ENCODE measurements around the gene PRKACA. TPM values are rescaled to one million over a fixed set of nuclear protein-coding genes. Genes with fewer than 3 reads are reported as not detected.

PRKACA gene
- total and polyA plus RNA-seq, 8 donors: 25.3 to 42.9 (median 30.3) TPM

DNA sequence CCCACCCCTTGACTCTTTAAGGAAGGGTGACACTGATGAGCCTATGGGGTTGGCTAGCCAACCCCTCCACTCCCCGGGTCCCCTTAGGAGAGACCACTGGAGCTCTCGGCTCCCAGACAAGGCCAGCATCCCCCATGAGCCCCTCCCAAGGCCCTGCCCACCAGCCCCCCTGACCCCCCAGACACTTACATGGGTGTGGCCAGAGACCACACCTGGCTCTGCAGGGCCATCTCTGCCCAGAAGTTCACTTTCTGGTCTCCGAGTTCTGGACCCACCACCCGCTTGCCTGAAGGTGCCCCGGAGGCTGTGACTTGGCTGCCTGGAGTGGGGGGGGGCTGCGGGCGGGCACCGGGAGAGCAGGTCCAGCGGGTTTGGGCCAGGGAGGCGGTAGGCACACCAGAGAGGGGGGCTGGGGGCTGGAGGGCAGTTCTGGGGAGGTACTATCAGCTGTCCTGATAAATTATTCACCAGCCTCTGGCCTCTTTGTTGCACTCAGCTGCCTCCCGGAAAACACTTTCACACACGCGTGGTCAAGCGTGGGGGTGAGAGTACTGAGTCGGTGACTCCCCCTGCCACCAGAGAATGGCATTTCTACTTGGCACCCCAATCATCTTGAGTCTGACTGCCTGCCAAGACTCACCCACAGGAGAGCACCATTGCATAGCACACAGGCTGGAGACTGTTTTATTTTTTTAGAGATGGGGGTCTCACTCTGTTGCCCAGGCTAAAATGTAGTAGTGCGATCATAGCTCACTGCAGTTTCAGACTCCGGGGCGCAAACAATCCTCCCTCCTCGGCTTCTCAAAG lies 55.6 kb downstream of the PRKACA start, which contains the start of gene PALM3:
Gene PALM3, minus strand, starts transcription at position 326 of the 807 bp plus-strand sequence. Its CDS starts 96 bp downstream, at position 230.
- H3K4me1 ChIP-seq: peaks cover 0 to 22% (median 15%) of the 10 kb centered on the region in 3 donors
- peak; percentile 85 to 96 (median 92) for DNase-seq
- H3K36me3 ChIP-seq: no peaks in the 10 kb centered on the region
- H3K27me3 ChIP-seq: no peaks in the 10 kb centered on the region
- intact Hi-C loops (cut with DNase I): no loop called here
- WGBS, 2 donors: 15 to 21% methylated on average over 19 of the region's 19 CpGs
- H3K27ac ChIP-seq: peak within 1 kb of the TSS; percentile 51 to 89 (median 82)
- peak; percentile 89 to 97 (median 94) for ATAC-seq
- TF ChIP-seq, protein P1, sequence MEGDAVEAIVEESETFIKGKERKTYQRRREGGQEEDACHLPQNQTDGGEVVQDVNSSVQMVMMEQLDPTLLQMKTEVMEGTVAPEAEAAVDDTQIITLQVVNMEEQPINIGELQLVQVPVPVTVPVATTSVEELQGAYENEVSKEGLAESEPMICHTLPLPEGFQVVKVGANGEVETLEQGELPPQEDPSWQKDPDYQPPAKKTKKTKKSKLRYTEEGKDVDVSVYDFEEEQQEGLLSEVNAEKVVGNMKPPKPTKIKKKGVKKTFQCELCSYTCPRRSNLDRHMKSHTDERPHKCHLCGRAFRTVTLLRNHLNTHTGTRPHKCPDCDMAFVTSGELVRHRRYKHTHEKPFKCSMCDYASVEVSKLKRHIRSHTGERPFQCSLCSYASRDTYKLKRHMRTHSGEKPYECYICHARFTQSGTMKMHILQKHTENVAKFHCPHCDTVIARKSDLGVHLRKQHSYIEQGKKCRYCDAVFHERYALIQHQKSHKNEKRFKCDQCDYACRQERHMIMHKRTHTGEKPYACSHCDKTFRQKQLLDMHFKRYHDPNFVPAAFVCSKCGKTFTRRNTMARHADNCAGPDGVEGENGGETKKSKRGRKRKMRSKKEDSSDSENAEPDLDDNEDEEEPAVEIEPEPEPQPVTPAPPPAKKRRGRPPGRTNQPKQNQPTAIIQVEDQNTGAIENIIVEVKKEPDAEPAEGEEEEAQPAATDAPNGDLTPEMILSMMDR (IDR thresholded peaks at IDR 0.05): no peak
- peak within 1 kb of the TSS; percentile 23 to 51 (median 32) for H3K4me3 ChIP-seq
- H3K9me3 ChIP-seq: no peaks in the 10 kb centered on the region
- FAIRE-seq: no peak

- no peak for FAIRE-seq
- Histone ChIP-seq H3K4me1 (peaks cover 0 to 22% (median 15%) of the 10 kb centered on the region in 3 donors), H3K27me3 (no peaks in the 10 kb centered on the region)
Observed at GRCh38 chr19:14061081-14061749, 56.3 kb downstream of the PRKACA start.

GRCh38 chr19:14059652-14060155 lies 57.9 kb downstream of the PRKACA start:
- peak overlapping the region in 1 of 4 donors; percentile 51 for H3K4me3 ChIP-seq
- no peaks in the 10 kb centered on the region for H3K27me3 ChIP-seq
- intact Hi-C loops (cut with DNase I): no loop called here
- H3K27ac ChIP-seq: no peak overlapping the region
- no peak for DNase-seq
- TF ChIP-seq, protein P1 (IDR thresholded peaks at IDR 0.05): no peak
- FAIRE-seq: no peak
- 14 to 32% methylated on average over 8 of the region's 8 CpGs for WGBS, 2 donors
- peaks cover 0 to 6% (median 0%) of the 10 kb centered on the region in 3 donors for H3K36me3 ChIP-seq
- no peak for ATAC-seq
- H3K4me1 ChIP-seq: peaks cover 0 to 22% (median 15%) of the 10 kb centered on the region in 3 donors
- H3K9me3 ChIP-seq: no peaks in the 10 kb centered on the region

More at GRCh38 chr19:14061081-14061749, 56.3 kb downstream of the PRKACA start:
- ATAC-seq (peak; percentile 22 to 80 (median 64)), DNase-seq (peak in 3 of 6 donors; percentile 37 to 66 (median 46))
- WGBS, 2 donors: 11 to 21% methylated on average over 9 of the region's 9 CpGs
- TF ChIP-seq, protein P1 (IDR thresholded peaks at IDR 0.05): no peak
- H3K4me3 ChIP-seq: peak overlapping the region; percentile 23 to 51 (median 32)
- H3K9me3 ChIP-seq: no peaks in the 10 kb centered on the region
- H3K27ac ChIP-seq: peak overlapping the region; percentile 51 to 89 (median 82)
- no peaks in the 10 kb centered on the region for H3K36me3 ChIP-seq
- intact Hi-C loops (cut with DNase I): no loop called here

DNA sequence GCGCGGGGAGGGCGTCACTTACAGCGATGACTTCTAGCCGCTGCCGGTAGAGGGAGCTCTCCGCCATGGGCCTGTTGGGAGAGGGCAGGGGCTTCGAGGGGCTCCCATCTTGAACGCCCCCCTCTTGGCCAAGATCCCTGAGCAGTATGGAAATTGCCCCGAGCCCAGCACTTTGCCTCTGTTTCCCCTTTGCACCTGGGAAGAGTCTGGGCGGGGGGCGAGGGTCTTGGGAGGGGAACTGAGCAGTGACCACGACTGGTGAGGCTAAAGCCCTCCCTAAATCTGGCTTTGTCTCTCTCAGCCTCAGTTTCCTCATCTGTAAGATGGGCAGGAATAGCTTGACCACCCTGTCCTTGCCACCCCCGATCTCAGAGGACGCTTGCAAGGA lies 58.5 kb downstream of the PRKACA start:
- TF ChIP-seq, protein P1 (IDR thresholded peaks at IDR 0.05): peak; percentile 8 to 24 (median 18)
- ATAC-seq: no peak
- intact Hi-C loops (cut with DNase I): no loop called here
- Histone ChIP-seq H3K27ac (no peak overlapping the region), H3K4me1 (peaks cover 0 to 22% (median 15%) of the 10 kb centered on the region in 3 donors), H3K36me3 (peaks cover 0 to 6% (median 0%) of the 10 kb centered on the region in 3 donors), H3K4me3 (no peak overlapping the region), H3K27me3 (no peaks in the 10 kb centered on the region), H3K9me3 (no peaks in the 10 kb centered on the region)
- DNase-seq: no peak
- 53 to 62% methylated on average over 15 of the region's 15 CpGs for WGBS, 2 donors
- no peak for FAIRE-seq

Measured in pancreas (tissue), 10 donors.